ENCODE results near the gene ZBTB5. TPM values are rescaled to one million over a fixed set of nuclear protein-coding genes. Genes with fewer than 3 reads are reported as not detected.
"Not testable (repeated sequence)": the region's sequence is repeated elsewhere in the genome, so short reads cannot be mapped to it uniquely, and the experiment has no call there.

The ZBTB5 gene
- polyA plus RNA-seq, 2 of the 4 experiments (the other 2 are of a cell fraction): 12.4 to 18.1 TPM

DNA sequence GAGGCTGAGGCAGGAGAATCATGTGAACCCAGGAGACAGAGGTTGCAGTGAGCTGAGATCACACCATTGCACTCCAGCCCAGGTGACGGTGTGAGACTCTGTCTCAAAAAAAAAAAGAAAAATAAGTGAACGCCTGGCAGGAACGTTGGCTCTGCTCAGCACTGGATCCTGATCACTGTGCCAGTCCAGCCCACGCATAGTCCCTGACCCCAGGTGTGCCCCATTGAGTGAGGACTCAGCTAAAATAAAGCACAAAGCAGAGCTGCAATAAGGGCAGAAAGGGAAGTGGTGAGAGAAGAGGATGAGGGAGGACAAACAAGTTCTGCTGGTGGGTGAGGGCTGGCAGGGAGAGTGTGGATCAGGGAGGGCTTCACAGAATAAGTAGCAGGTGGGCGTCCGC, 38.4 kb downstream of the ZBTB5 start (continued):
- TF ChIP-seq SREBF2 (IDR thresholded peaks at IDR 0.05) (no peak), FOSB (CRISPR knock-in tag; IDR thresholded peaks at IDR 0.05) (no peak), CHD4 (IDR thresholded peaks at IDR 0.05; ENCODE audit: borderline replicate concordance) (no peak), ZSCAN20 (CRISPR knock-in tag; IDR thresholded peaks at IDR 0.05) (no peak), EHF (CRISPR knock-in tag; IDR thresholded peaks at IDR 0.05) (no peak), MYC (IDR thresholded peaks at IDR 0.05; ENCODE audit: borderline replicate concordance, low read length) (no peak)

DNA sequence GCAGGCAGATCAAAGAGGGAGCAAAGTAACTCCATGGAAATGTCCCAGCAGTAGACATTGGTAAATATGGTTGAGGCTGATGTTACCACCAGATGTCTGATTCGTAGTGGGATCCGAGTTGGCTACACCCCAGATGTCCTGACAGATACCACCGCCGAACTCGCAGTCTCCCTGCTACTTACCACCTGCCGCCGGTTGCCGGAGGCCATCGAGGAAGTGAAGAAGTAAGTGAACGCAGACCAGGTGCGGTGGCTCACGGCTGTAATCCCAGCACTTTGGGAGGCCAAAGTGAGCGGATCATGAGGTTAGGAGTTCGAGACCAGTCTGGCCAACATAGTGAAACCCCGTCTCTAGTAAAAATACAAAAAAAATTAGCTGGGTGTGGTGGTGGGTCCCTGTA, 38.8 kb downstream of the ZBTB5 start:
- FAIRE-seq; H3K27ac ChIP-seq; POLR2A ChIA-PET; H3K9me3 ChIP-seq; DNase-seq (ENCODE audit: low read depth in 1 of 2, low spot score in 1 of 2); H3K4me2 ChIP-seq; H3K4me3 ChIP-seq; ATAC-seq: not testable (repeated sequence)
- CTCF ChIA-PET: interaction anchor here (1.2 to 5.0 kb wide), 2 partner anchors 10 to 12 kb away, joined by 3 to 35 read pairs; no protein-coding TSS in a partner anchor
- WGBS (ENCODE audit: missing lambda C conversion rate): 95% methylated on average over 15 of the region's 15 CpGs
- H3K4me1 ChIP-seq: peaks cover 26% of the 10 kb centered on the region

DNA sequence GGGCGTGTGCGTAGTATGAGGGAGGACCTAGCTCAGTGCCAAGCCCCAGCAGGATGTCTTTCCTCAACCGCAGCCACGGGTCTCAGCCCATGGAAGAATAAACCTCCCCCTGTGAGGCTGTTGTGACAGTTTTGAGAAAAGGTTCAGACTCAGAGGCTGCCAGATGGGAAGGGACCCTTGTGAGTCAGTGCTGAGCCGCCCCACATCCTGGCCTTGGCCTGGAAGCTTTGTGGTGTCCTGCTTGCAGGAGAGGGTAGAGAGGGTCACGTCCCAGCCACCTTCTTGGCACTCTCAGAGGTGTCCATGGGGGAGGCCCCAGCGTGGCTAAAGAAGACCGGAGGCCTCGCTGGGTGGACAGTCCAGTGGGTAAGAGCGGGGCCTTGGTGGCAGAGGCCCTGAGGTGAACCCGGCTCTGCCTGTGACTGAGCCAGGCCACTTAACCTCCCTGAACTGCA, 39.9 kb downstream of the ZBTB5 start:
- H3K9me3 ChIP-seq: no peaks in the 10 kb centered on the region
- H3K4me2 ChIP-seq: peak overlapping the region; percentile 96; the same call in 2 of the 3 replicates
- no peak overlapping the region for H3K27ac ChIP-seq
- FAIRE-seq: no peak
- no peak for DNase-seq (ENCODE audit: low read depth in 1 of 2, low spot score in 1 of 2)
- TF ChIP-seq MYC (IDR thresholded peaks at IDR 0.05; ENCODE audit: borderline replicate concordance, low read length) (no peak), CBX2 (IDR thresholded peaks at IDR 0.05; ENCODE audit: borderline replicate concordance, low read depth) (no peak), CEBPB (IDR thresholded peaks at IDR 0.05) (no peak), RAD21 (conservative IDR thresholded peaks at IDR 0.05 in 1 of 2, IDR thresholded peaks at IDR 0.05 in 1 of 2) (no peak)
- TF ChIP-seq, protein P1, sequence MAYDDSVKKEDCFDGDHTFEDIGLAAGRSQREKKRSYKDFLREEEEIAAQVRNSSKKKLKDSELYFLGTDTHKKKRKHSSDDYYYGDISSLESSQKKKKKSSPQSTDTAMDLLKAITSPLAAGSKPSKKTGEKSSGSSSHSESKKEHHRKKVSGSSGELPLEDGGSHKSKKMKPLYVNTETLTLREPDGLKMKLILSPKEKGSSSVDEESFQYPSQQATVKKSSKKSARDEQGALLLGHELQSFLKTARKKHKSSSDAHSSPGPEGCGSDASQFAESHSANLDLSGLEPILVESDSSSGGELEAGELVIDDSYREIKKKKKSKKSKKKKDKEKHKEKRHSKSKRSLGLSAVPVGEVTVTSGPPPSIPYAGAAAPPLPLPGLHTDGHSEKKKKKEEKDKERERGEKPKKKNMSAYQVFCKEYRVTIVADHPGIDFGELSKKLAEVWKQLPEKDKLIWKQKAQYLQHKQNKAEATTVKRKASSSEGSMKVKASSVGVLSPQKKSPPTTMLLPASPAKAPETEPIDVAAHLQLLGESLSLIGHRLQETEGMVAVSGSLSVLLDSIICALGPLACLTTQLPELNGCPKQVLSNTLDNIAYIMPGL (CRISPR knock-in tag; IDR thresholded peaks at IDR 0.05; ENCODE audit: borderline replicate concordance): no peak
- TF ChIP-seq, protein P2, sequence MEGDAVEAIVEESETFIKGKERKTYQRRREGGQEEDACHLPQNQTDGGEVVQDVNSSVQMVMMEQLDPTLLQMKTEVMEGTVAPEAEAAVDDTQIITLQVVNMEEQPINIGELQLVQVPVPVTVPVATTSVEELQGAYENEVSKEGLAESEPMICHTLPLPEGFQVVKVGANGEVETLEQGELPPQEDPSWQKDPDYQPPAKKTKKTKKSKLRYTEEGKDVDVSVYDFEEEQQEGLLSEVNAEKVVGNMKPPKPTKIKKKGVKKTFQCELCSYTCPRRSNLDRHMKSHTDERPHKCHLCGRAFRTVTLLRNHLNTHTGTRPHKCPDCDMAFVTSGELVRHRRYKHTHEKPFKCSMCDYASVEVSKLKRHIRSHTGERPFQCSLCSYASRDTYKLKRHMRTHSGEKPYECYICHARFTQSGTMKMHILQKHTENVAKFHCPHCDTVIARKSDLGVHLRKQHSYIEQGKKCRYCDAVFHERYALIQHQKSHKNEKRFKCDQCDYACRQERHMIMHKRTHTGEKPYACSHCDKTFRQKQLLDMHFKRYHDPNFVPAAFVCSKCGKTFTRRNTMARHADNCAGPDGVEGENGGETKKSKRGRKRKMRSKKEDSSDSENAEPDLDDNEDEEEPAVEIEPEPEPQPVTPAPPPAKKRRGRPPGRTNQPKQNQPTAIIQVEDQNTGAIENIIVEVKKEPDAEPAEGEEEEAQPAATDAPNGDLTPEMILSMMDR (IDR thresholded peaks at IDR 0.05): no peak
- TF ChIP-seq, protein P3, sequence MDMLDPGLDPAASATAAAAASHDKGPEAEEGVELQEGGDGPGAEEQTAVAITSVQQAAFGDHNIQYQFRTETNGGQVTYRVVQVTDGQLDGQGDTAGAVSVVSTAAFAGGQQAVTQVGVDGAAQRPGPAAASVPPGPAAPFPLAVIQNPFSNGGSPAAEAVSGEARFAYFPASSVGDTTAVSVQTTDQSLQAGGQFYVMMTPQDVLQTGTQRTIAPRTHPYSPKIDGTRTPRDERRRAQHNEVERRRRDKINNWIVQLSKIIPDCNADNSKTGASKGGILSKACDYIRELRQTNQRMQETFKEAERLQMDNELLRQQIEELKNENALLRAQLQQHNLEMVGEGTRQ (IDR thresholded peaks at IDR 0.05): no peak
- TF ChIP-seq, protein P4, sequence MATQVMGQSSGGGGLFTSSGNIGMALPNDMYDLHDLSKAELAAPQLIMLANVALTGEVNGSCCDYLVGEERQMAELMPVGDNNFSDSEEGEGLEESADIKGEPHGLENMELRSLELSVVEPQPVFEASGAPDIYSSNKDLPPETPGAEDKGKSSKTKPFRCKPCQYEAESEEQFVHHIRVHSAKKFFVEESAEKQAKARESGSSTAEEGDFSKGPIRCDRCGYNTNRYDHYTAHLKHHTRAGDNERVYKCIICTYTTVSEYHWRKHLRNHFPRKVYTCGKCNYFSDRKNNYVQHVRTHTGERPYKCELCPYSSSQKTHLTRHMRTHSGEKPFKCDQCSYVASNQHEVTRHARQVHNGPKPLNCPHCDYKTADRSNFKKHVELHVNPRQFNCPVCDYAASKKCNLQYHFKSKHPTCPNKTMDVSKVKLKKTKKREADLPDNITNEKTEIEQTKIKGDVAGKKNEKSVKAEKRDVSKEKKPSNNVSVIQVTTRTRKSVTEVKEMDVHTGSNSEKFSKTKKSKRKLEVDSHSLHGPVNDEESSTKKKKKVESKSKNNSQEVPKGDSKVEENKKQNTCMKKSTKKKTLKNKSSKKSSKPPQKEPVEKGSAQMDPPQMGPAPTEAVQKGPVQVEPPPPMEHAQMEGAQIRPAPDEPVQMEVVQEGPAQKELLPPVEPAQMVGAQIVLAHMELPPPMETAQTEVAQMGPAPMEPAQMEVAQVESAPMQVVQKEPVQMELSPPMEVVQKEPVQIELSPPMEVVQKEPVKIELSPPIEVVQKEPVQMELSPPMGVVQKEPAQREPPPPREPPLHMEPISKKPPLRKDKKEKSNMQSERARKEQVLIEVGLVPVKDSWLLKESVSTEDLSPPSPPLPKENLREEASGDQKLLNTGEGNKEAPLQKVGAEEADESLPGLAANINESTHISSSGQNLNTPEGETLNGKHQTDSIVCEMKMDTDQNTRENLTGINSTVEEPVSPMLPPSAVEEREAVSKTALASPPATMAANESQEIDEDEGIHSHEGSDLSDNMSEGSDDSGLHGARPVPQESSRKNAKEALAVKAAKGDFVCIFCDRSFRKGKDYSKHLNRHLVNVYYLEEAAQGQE (IDR thresholded peaks at IDR 0.05): no peak
- TF ChIP-seq, protein P5, sequence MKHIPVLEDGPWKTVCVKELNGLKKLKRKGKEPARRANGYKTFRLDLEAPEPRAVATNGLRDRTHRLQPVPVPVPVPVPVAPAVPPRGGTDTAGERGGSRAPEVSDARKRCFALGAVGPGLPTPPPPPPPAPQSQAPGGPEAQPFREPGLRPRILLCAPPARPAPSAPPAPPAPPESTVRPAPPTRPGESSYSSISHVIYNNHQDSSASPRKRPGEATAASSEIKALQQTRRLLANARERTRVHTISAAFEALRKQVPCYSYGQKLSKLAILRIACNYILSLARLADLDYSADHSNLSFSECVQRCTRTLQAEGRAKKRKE (CRISPR knock-in tag; IDR thresholded peaks at IDR 0.05; ENCODE audit: low read depth): no peak
- POLR2A ChIA-PET: interaction anchor here (0.6 kb wide), 1 partner anchor 40 kb away, joined by 5 read pairs; the partner anchor contains the start of gene ZBTB5
- CTCF ChIA-PET: interaction anchor here (0.9 to 5.0 kb wide), 3 partner anchors 9 to 16 kb away, joined by 3 to 35 read pairs (median 3); no protein-coding TSS in a partner anchor
- H3K4me1 ChIP-seq: peaks cover 26% of the 10 kb centered on the region
- no peak for ATAC-seq
- WGBS (ENCODE audit: missing lambda C conversion rate): 80% methylated on average over 9 of the region's 11 CpGs
- H3K4me3 ChIP-seq: no peak overlapping the region

All from A549 (cell line).